NCI-H524 treated with DMSO at 0.1 percent for 48 hours (cell line): Measurements from ENCODE around the gene TRIM28.
"Not testable (repeated sequence)": the region's sequence is repeated elsewhere in the genome, so short reads cannot be mapped to it uniquely, and the experiment has no call there.

Source experiments
- DNase-seq: peaks from one replicate; lab custom pipeline; 2025; lab: John Stamatoyannopoulos, UW

TRIM28 gene

GRCh38 chr19:58561373-58562121 lies 17.7 kb downstream of the TRIM28 start:
- no peak for DNase-seq

GRCh38 chr19:58562122-58563033 lies 18.5 kb downstream of the TRIM28 start:
- DNase-seq: no peak

- no peak for DNase-seq
Measured at GRCh38 chr19:58563034-58563573, 19.2 kb downstream of the TRIM28 start.

- DNase-seq: no peak
Measured at GRCh38 chr19:58563823-58564222, 20.0 kb downstream of the TRIM28 start.

- no peak for DNase-seq
Measured at GRCh38 chr19:58566989-58567388, 23.1 kb downstream of the TRIM28 start.

- no peak for DNase-seq
Measured at GRCh38 chr19:58568453-58569130, 24.7 kb downstream of the TRIM28 start.

GRCh38 chr19:58569191-58569942 lies 25.5 kb downstream of the TRIM28 start:
- no peak for DNase-seq

GRCh38 chr19:58569943-58570670 lies 26.2 kb downstream of the TRIM28 start:
- no peak for DNase-seq

GRCh38 chr19:58570770-58571574 lies 27.1 kb downstream of the TRIM28 start:
- no peak for DNase-seq

- no peak for DNase-seq
Measured at GRCh38 chr19:58571575-58571947, 27.7 kb downstream of the TRIM28 start.

GRCh38 chr19:58572026-58572817 lies 28.4 kb downstream of the TRIM28 start:
- no peak for DNase-seq

GRCh38 chr19:58572818-58573657 lies 29.2 kb downstream of the TRIM28 start, which contains the start of gene MZF1:
TSS of gene MZF1 (minus strand) at chr19:58573335. CDS start at chr19:58571389, 1,946 bp downstream.
- DNase-seq: no peak

GRCh38 chr19:58573658-58574164 lies 29.8 kb downstream of the TRIM28 start:
- no peak for DNase-seq

- no peak for DNase-seq
Measured at GRCh38 chr19:58575183-58576041, 31.5 kb downstream of the TRIM28 start.

- not testable (repeated sequence) for DNase-seq
Measured at GRCh38 chr19:58577581-58577980, 33.7 kb downstream of the TRIM28 start.

GRCh38 chr19:58578012-58578925 lies 34.4 kb downstream of the TRIM28 start:
- no peak for DNase-seq
